ENCODE measurements around the gene FBLN2. TPM values are rescaled to one million over a fixed set of nuclear protein-coding genes. Genes with fewer than 3 reads are reported as not detected.

Gene FBLN2
- polyA plus RNA-seq, 6 donors from 2014 or later = 4.8 to 17.8 (median 8.0) TPM

DNA sequence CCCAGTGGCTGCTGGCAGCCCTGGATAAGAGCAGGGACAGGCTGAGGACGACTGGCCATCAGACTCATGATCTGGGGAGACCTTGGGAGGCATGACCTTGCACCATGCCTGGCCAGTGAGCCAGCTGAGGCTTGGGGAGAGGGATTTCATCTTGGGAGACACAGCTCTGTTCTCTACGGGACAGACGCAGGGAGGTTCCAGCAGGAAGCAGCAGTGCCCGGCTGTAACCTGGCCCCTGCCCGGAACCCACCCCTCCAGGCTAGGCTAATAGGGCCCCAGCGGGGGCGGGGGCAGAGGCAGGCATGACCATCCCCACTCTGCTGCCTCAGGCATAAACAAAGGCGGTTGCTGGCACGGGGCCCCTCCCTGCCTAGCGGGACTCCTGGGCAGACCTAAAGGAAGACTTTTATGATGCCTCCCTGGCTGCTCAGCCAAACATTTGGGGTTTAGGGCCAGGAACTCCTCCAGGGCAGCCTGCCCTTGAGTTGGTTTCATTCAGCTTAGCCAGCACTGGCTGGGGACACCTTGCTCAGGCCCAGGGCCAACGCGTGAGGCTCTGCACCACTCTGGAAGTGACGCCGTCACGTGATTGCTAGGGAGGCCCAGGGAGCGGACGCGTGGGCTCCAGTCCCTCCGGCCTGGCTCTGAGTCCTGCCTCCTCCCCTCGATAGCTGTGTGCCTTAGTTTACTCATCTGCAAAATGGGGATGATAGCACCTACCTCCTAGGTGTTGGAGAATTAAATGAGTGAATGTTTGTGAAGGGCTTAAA lies 41.2 kb upstream of the FBLN2 start:
- H3K27ac Mint-ChIP-seq = no peak overlapping the region
- ATAC-seq (ENCODE audit: low read depth in 2 of 2) (no peak), DNase-seq (no peak)
- peaks cover 0 to 7% (median 0%) of the 10 kb centered on the region in 3 donors for H3K4me1 Mint-ChIP-seq
- H3K27me3 Mint-ChIP-seq = peaks cover 0 to 5% (median 0%) of the 10 kb centered on the region in 3 donors
- no peaks in the 10 kb centered on the region for H3K36me3 Mint-ChIP-seq
- H3K4me3 Mint-ChIP-seq = no peak overlapping the region
- no peaks in the 10 kb centered on the region for H3K9me3 Mint-ChIP-seq

DNA sequence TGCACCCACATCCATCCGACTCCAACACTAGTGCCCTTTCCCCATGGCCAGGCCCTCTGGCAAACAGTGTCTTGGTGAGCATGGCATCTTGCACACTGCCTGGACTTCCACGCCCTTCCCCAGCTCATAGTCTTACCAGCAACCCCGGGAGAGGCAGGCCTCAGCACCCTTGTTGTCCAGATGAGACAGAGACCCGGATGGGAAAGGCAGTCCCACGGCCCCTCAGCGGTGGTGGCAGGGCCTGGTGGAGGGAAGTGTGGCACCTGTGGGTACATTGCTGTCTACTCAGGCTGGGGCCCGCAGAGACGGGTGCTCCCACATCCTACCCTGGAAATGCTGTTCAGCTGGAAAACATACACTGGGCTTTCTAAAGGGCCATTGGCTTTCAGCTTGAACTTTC lies 40.4 kb upstream of the FBLN2 start:
- peaks cover 0 to 7% (median 0%) of the 10 kb centered on the region in 3 donors for H3K4me1 Mint-ChIP-seq
- H3K4me3 Mint-ChIP-seq = no peak overlapping the region
- ATAC-seq (ENCODE audit: low read depth in 2 of 2) (no peak), DNase-seq (no peak)
- H3K27me3 Mint-ChIP-seq = peaks cover 0 to 5% (median 0%) of the 10 kb centered on the region in 3 donors
- no peaks in the 10 kb centered on the region for H3K36me3 Mint-ChIP-seq
- H3K9me3 Mint-ChIP-seq = no peaks in the 10 kb centered on the region
- no peak overlapping the region for H3K27ac Mint-ChIP-seq

DNA sequence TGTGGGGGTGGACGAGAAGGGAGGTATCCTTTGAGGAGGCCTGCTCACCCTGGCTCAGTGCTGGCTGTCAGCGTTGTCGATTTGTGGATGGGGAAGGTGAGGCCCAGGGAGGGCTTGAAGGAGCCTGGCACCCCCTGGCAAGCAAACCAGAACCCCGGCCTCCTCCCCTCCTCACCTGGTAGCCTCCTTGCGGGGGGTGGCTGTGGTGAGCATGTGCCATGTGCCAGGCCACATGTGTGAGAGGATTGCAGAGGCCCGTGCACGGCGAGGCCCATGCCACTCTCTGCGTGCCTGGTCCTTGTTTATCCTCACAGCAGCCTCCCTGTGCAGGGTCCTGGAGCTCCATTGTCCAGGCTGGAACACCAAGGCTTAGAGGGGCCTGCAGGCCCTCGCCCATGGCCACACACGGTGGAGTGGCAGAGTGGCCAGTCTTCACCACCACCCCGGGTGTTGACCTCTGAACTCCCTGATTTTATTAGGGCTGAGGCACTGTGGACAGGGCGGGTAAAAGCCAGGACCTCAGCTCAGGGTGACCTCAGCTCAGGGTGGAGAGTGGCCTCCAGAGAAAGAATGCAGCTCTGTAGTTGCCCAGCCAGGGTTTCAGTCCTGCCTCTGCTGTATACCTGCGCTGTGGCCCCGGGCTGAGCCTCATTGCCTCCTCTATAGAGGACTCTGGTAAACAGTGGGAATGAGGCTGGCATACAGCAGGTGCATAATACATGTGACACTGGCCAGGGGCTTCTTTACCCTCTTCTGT lies 39.7 kb upstream of the FBLN2 start:
- H3K9me3 Mint-ChIP-seq = no peaks in the 10 kb centered on the region
- ATAC-seq (ENCODE audit: low read depth in 2 of 2) (no peak), DNase-seq (no peak)
- no peak overlapping the region for H3K27ac Mint-ChIP-seq
- H3K4me3 Mint-ChIP-seq = no peak overlapping the region
- peaks cover 0 to 5% (median 0%) of the 10 kb centered on the region in 3 donors for H3K27me3 Mint-ChIP-seq
- H3K4me1 Mint-ChIP-seq = peaks cover 0 to 7% (median 0%) of the 10 kb centered on the region in 3 donors
- no peaks in the 10 kb centered on the region for H3K36me3 Mint-ChIP-seq

DNA sequence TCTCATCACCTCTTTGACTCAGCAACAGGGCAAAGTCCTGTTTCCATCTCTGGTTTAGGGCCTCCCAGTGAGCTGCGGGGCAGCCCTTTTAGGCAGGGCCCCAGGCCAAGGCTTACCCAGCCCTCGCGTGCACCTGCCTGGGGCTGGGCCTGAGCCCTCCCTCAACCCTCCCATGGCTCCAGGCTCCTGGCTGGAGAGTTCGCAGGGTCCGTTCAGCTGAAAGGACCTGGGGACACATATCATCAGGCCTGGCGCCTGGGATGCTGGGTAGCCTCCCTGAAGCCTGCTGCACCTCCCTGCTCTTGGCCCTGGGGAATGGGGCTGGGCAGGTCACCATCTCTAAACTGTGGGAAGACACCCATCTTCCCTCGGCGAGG lies 39.1 kb upstream of the FBLN2 start:
- peaks cover 0 to 7% (median 0%) of the 10 kb centered on the region in 3 donors for H3K4me1 Mint-ChIP-seq
- no peak overlapping the region for H3K27ac Mint-ChIP-seq
- H3K36me3 Mint-ChIP-seq = no peaks in the 10 kb centered on the region
- no peak for ATAC-seq (ENCODE audit: low read depth in 2 of 2)
- no peak overlapping the region for H3K4me3 Mint-ChIP-seq
- H3K27me3 Mint-ChIP-seq = peaks cover 0 to 5% (median 0%) of the 10 kb centered on the region in 3 donors
- DNase-seq = no peak
- H3K9me3 Mint-ChIP-seq = no peaks in the 10 kb centered on the region

DNA sequence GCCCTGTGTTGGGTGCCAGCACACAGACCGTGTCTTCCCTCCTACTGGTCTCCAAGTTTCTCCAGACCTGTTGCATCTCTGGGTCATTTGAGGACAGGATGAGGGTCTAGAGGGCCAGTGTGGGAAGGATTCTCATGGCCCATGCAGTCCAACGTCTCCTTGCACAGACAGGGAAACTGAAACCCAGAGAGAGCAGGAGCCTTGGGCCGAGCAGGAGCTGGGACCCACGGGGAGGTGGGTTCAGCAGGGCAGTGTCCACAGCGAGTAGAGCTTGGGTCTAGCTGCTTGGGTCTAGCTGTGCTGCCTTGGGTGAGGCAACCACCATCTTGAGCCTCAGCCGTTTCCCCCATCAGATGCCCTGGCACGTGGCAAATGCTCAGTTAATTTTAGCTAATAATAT lies 36.5 kb upstream of the FBLN2 start:
- Mint-ChIP-seq H3K27ac (no peak overlapping the region), H3K27me3 (peaks cover 0 to 2% (median 0%) of the 10 kb centered on the region in 3 donors), H3K4me3 (no peak overlapping the region), H3K36me3 (no peaks in the 10 kb centered on the region), H3K9me3 (no peaks in the 10 kb centered on the region), H3K4me1 (peaks cover 0 to under 1% (median 0%) of the 10 kb centered on the region in 3 donors)
- DNase-seq (no peak), ATAC-seq (ENCODE audit: low read depth in 2 of 2) (no peak)

DNA sequence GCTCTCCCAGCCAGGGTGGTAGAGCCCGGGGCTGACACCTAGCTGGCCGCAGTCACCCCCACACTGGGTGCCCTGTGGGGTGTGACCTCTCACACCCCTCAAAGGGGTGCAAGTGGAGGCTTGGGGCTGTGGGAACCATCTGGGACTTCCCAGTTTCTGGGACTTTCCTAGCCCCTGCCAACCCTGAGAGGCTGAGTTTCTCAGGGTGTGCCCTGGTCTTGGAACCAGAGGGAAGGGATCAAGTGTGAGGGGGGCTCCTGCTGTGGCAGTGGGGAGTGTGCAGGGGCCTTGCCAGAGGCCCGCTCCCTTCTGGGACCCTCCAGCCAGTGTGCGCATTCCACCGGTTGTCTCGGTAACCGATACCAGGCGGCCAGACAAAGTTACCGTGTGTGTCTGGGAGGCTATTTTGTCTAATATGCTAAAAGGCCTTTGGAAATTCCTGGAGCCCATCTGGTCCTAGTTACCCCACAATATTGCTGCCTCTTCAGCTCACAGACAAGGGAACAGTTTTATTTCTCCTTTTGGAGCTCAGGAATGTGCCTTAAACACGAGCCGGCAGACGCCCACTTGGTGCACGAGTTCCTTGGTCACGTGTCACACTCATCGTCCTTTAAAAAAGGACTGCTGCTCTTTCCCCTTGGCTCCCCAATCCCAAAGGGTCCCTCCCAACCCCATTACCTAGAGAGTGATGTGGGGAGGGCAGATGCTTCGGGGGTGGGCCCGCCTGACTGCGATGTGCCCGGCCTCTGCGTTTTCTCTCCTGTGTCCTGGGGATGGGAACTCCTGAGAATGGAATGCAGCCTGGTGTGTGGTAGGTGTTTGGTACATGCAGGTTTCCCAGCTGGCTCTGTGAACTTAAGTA lies 35.6 kb upstream of the FBLN2 start:
- peaks cover 0 to under 1% (median 0%) of the 10 kb centered on the region in 3 donors for H3K27me3 Mint-ChIP-seq
- H3K27ac Mint-ChIP-seq = no peak overlapping the region
- DNase-seq (no peak), ATAC-seq (ENCODE audit: low read depth in 2 of 2) (no peak)
- H3K9me3 Mint-ChIP-seq = no peaks in the 10 kb centered on the region
- H3K4me3 Mint-ChIP-seq = no peak overlapping the region
- no peaks in the 10 kb centered on the region for H3K36me3 Mint-ChIP-seq
- no peaks in the 10 kb centered on the region for H3K4me1 Mint-ChIP-seq

DNA sequence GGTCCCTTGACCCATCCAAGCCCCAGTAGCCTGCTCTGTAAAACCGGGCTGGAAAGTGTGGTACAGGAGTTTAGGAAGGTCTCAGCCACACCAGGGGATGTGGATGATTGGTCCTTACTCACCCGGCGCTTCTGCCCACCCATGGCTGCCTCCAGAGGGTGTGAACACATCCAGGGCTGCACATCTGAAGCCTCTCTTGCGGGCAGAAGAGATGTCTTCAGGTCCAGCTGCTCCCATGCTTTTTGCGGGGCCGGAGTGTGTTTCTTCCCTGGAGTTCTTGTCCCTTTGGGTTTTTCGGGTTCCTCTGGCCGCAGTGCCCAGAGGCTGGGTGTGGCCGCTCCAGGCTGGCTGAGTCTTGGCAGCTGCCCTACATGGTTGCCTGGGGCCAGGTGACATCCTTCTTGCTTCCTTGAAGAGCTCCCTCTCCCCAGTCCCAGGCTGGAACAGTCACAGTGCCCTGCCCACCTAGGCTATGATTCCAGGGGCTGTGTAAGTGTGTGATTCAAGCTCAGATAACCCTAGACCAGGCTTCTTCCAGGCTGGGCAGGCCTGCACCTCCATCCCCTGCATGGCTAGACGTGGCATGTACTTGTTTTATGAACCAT lies 34.9 kb upstream of the FBLN2 start:
- H3K4me3 Mint-ChIP-seq = no peak overlapping the region
- ATAC-seq (ENCODE audit: low read depth in 2 of 2) (no peak), DNase-seq (no peak)
- no peaks in the 10 kb centered on the region for H3K36me3 Mint-ChIP-seq
- no peaks in the 10 kb centered on the region for H3K9me3 Mint-ChIP-seq
- no peaks in the 10 kb centered on the region for H3K4me1 Mint-ChIP-seq
- no peak overlapping the region for H3K27ac Mint-ChIP-seq
- H3K27me3 Mint-ChIP-seq = peaks cover 0 to 4% (median 0%) of the 10 kb centered on the region in 3 donors

DNA sequence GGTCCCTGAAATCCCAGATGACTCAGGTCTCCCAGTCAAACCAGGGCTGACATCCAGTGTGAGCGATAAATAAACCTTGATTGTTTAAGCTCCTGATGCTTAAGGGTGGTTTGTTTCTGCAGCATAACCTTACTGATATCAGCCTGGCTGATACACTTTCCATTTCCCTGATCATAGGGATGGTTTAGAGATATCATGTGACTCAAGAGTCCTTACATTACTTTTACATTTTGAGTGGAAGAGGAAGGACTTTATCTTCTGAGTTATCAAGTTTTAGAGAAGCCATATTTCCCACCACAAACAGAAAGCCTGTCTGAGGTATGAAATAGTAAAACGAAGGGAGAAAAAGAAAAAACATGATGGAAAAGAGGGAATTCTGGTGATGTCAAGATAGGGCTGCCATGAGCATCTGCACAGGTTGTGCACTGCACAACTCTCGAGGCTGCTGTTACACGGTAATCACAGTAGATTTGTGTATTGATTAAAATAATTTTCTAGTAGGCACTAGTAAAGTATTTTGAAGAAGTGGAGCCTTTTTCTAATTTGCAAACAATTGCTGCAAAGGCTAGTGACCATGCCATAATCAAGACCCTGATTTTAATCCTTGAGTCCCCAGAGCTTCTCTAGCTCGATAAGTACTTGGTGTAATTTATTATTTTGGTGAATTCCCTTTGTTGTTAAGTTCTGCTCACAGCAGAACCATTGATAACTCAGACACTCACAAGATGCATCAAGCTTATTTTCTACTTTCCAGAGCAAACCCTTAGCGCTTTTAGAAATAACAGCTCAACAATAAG lies 34.1 kb upstream of the FBLN2 start:
- Mint-ChIP-seq H3K27ac (peak overlapping the region in 1 of 6 donors; percentile 55), H3K4me1 (no peaks in the 10 kb centered on the region), H3K36me3 (no peaks in the 10 kb centered on the region), H3K9me3 (no peaks in the 10 kb centered on the region), H3K4me3 (no peak overlapping the region), H3K27me3 (peaks cover 0 to 4% (median 0%) of the 10 kb centered on the region in 3 donors)
- DNase-seq = no peak
- ATAC-seq (ENCODE audit: low read depth in 2 of 2) = no peak

DNA sequence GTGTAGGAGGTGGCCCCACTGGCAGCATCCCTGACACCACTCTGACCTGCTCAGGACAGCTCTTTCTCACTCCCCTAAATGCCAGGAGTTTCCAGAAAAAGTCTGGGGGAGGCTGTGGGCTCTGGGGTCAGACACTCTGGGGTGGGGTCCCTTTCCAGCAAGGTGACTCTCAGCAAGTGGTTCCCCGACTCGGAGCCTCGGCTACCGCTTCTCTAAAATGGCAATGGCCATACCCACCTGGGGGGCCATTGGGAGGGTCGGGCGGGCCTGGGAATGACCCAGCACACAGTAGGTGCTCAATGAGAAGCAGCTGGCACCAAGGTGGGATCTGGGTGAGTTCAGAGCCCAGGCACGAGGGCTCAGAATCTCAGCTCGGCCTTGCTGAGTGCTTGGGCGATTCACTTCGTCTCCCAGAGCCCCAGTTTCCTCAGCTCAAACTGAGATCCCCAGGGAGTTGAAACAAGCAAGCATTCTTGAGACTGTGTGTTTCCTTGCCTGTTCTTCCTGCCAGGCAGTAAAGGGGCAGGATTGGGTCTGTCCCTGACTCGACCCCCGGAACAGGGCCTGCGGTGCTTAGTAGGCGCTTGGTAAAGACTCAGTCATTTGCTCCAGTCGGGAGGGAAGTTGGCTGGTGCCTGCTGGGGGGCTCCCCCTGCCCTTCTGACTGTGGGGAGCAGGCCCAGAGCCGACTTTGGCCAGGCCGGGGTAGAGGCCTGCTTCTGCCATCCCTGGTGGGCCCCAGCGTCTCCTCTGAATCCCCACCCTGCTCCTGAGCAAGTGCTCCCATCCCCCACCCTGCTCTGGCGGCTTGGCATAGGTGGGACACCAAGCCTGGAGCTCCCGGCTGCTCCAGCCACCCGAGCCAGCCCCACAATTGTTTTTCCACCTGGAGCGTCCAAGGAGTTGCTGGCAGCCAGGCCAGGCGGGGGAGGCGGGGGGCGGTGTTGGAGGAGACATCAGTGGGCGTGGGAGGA lies 32.9 kb upstream of the FBLN2 start:
- Mint-ChIP-seq H3K27ac (no peak overlapping the region), H3K9me3 (no peaks in the 10 kb centered on the region), H3K4me1 (no peaks in the 10 kb centered on the region), H3K36me3 (no peaks in the 10 kb centered on the region), H3K4me3 (no peak overlapping the region), H3K27me3 (peaks cover 0 to 4% (median 0%) of the 10 kb centered on the region in 3 donors)
- ATAC-seq (ENCODE audit: low read depth in 2 of 2) (no peak), DNase-seq (no peak)

DNA sequence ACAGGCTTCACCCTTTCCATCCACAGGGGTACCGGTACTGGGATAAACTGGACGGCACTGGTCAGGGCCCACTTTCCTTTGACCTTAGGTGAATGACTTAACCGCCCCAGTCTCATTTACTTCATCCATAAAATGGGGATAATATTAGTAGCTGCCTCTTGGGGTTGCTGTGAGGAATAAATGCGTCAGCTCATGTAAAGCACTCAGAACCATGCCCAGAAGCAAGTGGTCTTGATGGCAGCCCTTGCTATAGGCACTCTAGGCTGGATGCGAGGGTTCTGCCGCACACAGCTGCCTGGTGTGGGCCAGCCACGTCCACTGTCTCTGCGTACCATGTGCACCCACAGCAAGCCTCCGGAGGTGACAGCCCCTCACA lies 32.2 kb upstream of the FBLN2 start:
- H3K27ac Mint-ChIP-seq = no peak overlapping the region
- ATAC-seq (ENCODE audit: low read depth in 2 of 2) = no peak
- no peaks in the 10 kb centered on the region for H3K36me3 Mint-ChIP-seq
- peaks cover 0 to 4% (median 0%) of the 10 kb centered on the region in 3 donors for H3K27me3 Mint-ChIP-seq
- no peaks in the 10 kb centered on the region for H3K4me1 Mint-ChIP-seq
- H3K9me3 Mint-ChIP-seq = peaks cover 2 to 6% (median 4%) of the 10 kb centered on the region in 7 donors
- H3K4me3 Mint-ChIP-seq = peak overlapping the region in 1 of 8 donors; percentile 21
- no peak for DNase-seq

DNA sequence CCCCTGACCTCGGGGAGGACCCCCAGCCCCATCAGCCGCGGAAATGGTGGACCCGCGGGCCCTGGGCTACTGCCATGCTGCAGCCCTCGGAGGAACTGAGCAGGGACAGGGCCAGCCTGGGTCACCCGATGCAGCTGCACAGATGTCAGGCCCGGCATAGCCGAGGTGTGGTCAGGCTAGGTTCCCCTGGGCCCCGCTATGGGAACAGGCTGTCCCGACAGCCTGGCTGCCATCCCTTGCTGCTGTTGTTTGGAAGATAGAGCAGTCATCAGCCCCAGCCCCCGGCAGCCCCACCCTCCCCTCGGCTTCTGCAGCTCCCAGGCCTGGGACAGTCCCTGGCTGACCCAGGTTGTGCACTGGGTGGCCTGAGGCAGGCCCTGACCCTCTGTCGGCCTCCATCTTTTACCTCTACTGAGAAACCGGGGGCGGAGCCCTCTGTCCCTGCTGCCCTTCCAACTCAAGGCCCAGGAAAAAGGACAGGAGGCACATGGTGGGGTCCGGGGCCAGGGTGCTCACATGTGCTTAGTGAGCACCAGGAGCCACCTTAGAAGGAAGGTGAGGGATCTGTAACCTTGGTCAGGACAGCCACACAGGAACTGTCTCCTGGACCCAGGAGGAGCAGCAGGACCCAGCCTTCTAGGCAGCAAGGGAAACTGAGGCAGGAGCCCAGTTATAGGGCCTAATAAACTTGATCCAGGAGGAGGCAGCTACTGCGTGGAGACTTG lies 31.5 kb upstream of the FBLN2 start:
- Mint-ChIP-seq H3K4me3 (peak overlapping the region in 1 of 8 donors; percentile 21), H3K27me3 (peaks cover 0 to 4% (median 0%) of the 10 kb centered on the region in 3 donors), H3K9me3 (peaks cover 2 to 10% (median 6%) of the 10 kb centered on the region in 7 donors), H3K4me1 (no peaks in the 10 kb centered on the region), H3K27ac (peak overlapping the region in 1 of 6 donors; percentile 87), H3K36me3 (peaks cover 0 to 1% of the 10 kb centered on the region in 2 donors)
- no peak for ATAC-seq (ENCODE audit: low read depth in 2 of 2)
- no peak for DNase-seq
